Epithelial cell of proximal tubule (primary cell): ENCODE results near the gene TNFAIP8L1. TPM values are rescaled to one million over a fixed set of nuclear protein-coding genes. Genes with fewer than 3 reads are reported as not detected.
A peak's percentile ranks its signal among the peaks of the same experiment; 100 is the strongest.

Experiments
- DNase-seq: peaks from one replicate; pipeline ENCODE4 v3.0.0-alpha.2; 2011; ENCODE audit warnings: low read depth
- H3K4me3 ChIP-seq: 2 replicates; pipeline ENCODE4 v1.5.1; 2011; ENCODE audit warnings: low read depth, mild to moderate bottlenecking, low read length
- total RNA-seq: library from RNA; depleted of rRNA; stranded (reverse); fragments of >200 nt; gene quantifications from 2 replicates; pipeline ENCODE4 v1.2.3, GENCODE V29; 2015
- TF ChIP-seq, protein P1 (sequence below): conservative IDR thresholded peaks from 2 replicates; pipeline ENCODE4 v1.5.1; 2012; ENCODE audit warnings: low read depth, mild to moderate bottlenecking, low read length

The TNFAIP8L1 gene
- total RNA-seq, 1 donor from 2014 or later, result 6.7 TPM

DNA sequence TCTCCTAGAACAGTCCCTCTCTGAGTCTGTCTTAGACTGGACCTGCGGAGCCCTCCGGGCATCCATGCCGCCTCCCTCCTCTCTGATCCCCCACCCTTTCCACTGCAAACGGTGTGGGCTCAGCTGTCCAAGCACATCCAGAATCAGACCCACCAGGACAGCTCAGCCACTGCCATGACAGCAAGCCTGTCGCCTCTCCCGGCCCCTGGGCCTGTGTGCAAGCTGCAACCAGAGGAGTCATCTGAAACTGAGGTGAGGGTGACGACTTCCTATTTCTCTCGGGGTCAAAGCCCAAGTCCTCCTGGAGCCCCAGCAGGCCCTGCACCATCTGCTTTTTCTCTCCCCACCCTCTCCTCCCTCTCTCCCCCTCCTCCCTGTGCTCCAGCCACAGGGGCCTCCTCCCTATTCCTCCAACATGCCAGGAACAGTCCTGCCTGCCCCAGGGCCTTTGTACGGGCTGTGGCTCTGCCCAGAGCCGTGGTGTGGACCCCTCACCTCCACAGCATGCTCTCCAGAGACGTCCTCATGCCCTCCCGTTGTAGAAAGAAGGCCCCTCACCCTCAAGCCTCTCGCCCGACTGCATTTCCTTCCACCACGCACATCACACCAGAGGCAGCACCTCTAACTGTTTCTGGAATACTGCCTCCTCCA is 54.3 kb downstream of the TNFAIP8L1 start:
- H3K4me3 ChIP-seq, result no peak overlapping the region
- TF ChIP-seq, protein P1, sequence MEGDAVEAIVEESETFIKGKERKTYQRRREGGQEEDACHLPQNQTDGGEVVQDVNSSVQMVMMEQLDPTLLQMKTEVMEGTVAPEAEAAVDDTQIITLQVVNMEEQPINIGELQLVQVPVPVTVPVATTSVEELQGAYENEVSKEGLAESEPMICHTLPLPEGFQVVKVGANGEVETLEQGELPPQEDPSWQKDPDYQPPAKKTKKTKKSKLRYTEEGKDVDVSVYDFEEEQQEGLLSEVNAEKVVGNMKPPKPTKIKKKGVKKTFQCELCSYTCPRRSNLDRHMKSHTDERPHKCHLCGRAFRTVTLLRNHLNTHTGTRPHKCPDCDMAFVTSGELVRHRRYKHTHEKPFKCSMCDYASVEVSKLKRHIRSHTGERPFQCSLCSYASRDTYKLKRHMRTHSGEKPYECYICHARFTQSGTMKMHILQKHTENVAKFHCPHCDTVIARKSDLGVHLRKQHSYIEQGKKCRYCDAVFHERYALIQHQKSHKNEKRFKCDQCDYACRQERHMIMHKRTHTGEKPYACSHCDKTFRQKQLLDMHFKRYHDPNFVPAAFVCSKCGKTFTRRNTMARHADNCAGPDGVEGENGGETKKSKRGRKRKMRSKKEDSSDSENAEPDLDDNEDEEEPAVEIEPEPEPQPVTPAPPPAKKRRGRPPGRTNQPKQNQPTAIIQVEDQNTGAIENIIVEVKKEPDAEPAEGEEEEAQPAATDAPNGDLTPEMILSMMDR, result no peak
- DNase-seq, result no peak

DNA sequence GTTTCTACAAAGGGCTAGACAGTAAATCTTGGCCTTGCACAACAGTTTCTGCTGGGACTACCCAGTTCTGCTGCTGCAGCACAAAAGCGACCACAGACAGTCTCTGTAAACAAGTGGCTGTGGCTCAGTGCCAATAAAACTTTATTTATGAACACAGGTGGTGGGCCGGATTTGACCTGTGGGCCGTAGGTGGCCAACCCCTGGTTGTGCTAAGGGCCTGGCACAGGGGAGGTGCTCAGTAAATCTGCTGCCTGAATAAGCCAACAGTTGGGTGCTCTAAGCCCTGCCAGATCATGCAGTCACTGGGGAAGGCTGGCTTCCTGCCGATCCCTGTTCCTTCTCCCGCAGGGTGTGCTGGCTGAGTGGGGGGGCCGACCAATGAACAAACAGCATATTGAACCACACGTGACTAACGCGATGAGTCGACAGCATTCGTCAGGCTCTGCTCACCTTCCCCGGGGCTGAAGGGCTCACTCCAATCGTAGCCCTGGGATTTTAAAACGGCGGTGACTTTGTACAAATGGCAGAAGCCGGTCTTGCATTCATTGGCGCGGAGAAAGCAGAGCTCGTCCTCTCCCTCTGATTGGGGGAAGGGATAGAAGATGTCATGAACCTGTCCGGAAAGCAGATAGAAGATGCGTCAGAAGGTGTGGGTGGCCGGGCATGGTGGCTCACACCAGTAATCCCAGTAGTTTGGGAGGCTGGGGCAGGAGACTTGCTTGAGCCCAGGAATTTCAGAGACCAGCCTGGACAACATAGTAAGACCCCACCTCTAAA is 55.1 kb downstream of the TNFAIP8L1 start:
- H3K4me3 ChIP-seq, result no peak overlapping the region
- TF ChIP-seq, protein P1, result no peak
- peak; percentile 33 for DNase-seq

DNA sequence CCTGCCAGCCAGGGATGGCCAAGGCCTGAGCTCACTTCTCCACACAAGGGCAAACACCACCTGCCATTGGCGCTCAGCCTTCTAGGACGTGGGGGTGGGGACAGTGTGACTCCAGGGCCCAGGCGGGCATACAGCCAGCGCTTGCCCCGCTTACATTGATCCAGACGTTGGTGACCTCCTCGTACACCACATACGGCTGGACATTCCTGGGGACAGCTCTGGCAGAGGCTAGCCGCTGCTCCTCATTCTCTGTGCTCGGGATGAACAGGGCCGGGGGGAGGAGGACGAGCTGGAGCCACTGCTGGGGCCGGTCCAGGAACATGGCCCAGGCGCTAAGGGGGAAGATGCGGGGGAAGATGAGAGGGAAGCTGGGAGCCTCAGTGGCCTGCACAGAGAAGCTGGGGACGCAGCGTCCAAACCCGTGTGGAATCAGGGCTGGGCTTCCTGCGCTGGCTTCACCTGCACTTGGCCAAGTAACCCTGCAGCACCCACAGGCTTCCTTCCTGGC is 56.0 kb downstream of the TNFAIP8L1 start:
- TF ChIP-seq, protein P1, result no peak
- no peak overlapping the region for H3K4me3 ChIP-seq
- no peak for DNase-seq

DNA sequence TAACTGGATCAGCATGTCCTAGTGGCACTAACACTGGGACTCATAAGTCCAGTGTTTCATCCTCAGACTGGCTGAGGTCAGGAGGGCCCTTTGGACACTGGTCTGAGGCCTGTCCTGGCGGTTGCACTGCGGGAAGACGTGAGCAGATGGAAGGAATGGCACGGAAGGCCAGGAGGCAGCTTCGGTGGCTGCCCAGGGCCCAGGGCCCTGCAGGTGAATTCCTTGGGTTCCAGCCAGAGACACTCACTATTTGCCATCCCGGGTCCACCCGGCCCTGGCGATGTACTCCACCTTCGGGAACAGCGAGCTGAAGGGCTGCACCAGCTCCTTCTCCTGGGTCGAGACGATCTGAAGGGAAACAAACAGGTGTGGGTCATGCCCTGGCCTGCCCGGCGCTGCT is 58.0 kb downstream of the TNFAIP8L1 start:
- H3K4me3 ChIP-seq, result no peak overlapping the region
- TF ChIP-seq, protein P1, result no peak
- no peak for DNase-seq

DNA sequence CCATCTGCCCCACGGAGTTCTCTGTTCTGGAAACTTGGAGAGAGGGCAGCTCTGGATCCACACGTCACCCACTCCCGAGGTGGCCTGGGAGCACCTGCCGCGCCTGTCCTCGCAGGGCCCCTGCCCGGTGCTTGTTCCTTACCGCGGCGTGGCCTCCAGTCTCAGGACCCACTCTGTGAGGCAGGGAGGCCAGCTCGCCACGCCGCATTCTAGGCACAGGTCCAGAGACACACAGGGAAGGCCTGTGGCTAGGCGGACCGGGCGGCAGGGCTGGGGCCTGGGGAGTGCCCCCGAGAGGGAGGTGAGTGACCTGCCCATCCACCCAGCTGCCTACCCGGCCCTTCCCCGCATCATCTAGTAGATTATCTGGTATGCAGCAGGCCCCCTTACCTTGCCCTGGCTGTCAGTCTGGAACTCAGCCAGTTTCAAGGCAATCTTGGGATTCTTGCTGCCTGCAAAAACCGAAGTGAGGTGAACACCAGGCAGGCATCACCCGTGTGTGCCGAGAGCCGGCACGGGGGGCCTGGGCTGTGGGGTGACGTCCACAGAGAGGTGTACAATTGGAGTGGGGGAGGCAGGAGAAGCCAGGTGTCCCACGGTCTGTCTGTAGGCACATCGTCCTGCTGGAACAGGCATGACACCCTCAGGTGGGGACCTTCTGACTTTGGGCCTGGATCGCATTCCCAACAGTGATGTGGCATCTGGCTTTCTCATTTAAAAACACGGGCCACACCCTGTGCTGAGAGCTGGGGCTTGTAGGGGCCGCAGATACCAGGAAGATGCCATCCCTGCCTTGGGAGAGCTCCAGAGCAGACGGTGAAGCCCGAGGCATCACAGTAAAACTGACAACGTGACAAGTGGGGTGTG is 60.7 kb downstream of the TNFAIP8L1 start:
- H3K4me3 ChIP-seq, result no peak overlapping the region
- TF ChIP-seq, protein P1, result no peak
- DNase-seq, result no peak

DNA sequence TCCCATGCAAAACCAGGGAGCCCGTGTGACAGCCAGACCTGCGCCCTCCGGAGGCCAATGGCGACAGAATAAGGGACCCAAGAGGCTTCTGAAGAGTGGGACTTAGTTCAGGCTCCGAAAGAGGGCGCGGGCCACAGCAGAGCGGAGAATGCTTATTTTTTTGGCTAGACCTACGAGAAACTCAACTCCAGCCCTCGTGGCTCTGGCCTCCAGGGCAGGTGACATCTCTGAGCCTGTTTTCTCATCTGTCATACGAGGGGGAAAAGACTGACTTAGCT is 61.3 kb downstream of the TNFAIP8L1 start:
- no peak for DNase-seq
- TF ChIP-seq, protein P1, result no peak
- H3K4me3 ChIP-seq, result no peak overlapping the region
